Right lobe of liver (tissue), 4 donors: ENCODE data around the gene R3HDM4.

Experiments
- CTCF ChIP-seq, 4 donors: fragments of 200-600 bp in 3 of 4; fragments of 450-650 bp in 1 of 4; IDR thresholded peaks; one replicate each; pipeline versions ENCODE4 v1.5.1 to v1.8.0; 2016 to 2022; ENCODE audit warnings: antibody characterized with exemption in 4 of 4, mild to moderate bottlenecking in 2 of 4
- POLR2A ChIP-seq: fragments of 450-650 bp; IDR thresholded peaks from one replicate; pipeline ENCODE4 v1.6.1; 2017; ENCODE audit warnings: antibody characterized with exemption, mild to moderate bottlenecking
- donor health status: DM: no; HTN: no; CAD: no.
- donor health status: DM: no; HTN: no; CAD: no.
- donor health status: DM: no; HTN: yes; CAD: no.

DNA sequence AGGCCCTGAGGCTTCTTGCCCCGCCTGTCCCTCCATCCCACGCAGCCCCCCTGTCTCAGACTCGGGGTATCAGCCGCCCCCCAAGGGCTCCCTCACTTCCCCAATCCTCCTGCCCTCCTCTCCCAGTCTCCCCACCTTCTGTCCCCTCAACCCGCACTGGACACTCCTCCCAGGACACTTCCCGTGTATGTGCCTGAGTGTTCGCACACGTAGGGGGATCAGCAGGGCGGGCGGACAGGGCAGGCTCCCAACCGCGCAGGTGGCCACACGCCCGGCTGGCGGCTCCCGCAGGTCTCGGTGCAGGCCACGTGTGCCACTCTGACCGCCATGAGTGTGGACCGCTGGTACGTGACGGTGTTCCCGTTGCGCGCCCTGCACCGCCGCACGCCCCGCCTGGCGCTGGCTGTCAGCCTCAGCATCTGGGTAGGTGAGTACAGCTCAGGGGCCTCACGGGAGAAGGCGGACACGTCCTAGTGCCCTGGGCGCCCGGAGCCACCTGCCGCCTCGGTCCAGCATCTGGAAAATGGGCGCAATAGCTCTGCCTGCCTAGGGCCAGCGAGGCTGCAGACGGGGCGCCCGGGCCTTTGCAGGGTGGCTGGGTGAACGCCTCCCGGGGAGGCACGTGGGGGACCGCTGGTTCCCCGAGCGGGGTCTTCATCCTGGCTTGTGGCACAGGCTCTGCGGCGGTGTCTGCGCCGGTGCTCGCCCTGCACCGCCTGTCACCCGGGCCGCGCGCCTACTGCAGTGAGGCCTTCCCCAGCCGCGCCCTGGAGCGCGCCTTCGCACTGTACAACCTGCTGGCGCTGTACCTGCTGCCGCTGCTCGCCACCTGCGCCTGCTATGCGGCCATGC is 6.4 kb upstream of the R3HDM4 start:
- no peak for TF ChIP-seq CTCF (IDR thresholded peaks at IDR 0.05)
- no peak for TF ChIP-seq POLR2A
